ENCODE data around the gene PTGFRN.

The PTGFRN gene

DNA sequence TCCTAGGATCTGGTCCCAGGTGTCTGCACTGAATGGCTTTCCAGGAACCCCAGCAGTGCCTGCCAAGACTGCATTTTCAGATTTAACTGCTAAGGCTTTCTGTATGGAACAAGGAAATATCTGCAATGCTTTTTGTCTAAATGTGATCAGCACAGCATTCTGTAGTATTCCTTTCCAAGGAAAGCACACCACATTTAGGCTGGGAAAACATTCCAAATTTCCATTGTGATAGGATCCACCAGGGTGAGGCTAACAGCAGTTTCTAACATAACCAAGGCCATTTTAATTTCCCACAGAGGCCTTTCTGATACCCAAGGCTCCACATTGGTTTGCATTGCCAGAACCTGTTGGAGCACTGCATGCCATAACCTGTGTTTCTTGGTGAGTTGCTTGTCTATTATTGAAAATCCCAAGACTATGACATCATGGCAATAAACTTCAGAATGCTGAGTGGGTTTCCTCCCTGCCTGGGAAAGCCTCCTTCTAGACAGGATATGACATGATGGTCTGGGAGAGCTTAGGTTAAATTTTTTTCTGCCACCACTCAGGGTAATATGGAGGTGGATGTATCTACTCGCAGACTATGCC lies 23.3 kb upstream of the PTGFRN start:
- no peak overlapping the region for H3K4me3 ChIP-seq (ENCODE audit: insufficient read depth, low read depth, low read length, poor library complexity, severe bottlenecking)
- no peak for DNase-seq
- H3K9me3 ChIP-seq (ENCODE audit: control insufficient read depth, low read length): no peaks in the 10 kb centered on the region
- H3K4me1 ChIP-seq (ENCODE audit: control insufficient read depth, insufficient read depth, low read length, poor library complexity, severe bottlenecking): no peaks in the 10 kb centered on the region
- no peaks in the 10 kb centered on the region for H3K27me3 ChIP-seq (replicated peaks; ENCODE audit: control insufficient read depth, insufficient read depth, low read length, poor library complexity, severe bottlenecking)
- no peaks in the 10 kb centered on the region for H3K36me3 ChIP-seq (ENCODE audit: control insufficient read depth, insufficient read depth, low read length)
- no peak overlapping the region for H3K27ac ChIP-seq (ENCODE audit: insufficient read depth, low read length, poor library complexity, severe bottlenecking)

DNA sequence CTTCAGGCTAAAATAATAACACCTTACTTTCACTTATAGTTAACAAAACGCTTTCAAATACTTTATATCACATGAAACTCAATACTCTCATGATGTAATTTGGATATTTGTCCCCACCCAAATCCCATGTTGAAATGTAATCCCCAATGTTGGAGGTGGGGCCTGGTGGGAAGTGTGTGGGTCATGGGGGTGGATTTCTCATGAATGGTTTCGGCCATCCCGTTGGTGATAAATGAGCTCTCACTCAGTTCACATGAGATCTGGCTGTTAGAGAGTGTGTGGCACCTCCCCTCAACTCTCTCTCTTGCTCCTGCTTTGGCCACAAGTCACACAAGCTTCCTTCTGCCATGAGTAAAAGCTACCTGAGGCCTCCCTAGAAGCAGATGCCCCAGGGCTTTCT lies 22.5 kb upstream of the PTGFRN start:
- Histone ChIP-seq H3K4me1 (ENCODE audit: control insufficient read depth, insufficient read depth, low read length, poor library complexity, severe bottlenecking) (no peaks in the 10 kb centered on the region), H3K36me3 (ENCODE audit: control insufficient read depth, insufficient read depth, low read length) (no peaks in the 10 kb centered on the region), H3K9me3 (ENCODE audit: control insufficient read depth, low read length) (no peaks in the 10 kb centered on the region), H3K4me3 (ENCODE audit: insufficient read depth, low read depth, low read length, poor library complexity, severe bottlenecking) (no peak overlapping the region), H3K27me3 (replicated peaks; ENCODE audit: control insufficient read depth, insufficient read depth, low read length, poor library complexity, severe bottlenecking) (no peaks in the 10 kb centered on the region), H3K27ac (ENCODE audit: insufficient read depth, low read length, poor library complexity, severe bottlenecking) (no peak overlapping the region)
- DNase-seq: no peak

DNA sequence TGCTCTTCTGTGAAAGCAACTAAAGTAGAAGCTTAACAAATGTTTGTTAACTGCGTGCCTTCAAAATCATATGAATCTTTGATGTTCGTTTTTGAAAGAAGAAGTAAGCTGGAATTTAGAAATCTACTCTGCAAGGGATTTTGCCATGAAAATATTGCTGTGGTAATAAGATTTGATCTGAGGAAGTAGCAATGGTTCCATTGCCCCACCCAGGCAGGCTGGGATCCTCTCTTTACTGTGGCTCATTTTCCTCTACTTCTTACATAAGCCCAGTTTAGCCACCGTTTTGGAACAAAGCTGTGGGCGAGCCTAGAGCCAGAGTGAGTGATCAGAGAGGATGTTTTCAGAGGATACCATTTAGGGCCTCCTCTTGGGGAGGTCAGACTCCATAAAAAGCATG lies 20.3 kb upstream of the PTGFRN start:
- Histone ChIP-seq H3K4me1 (ENCODE audit: control insufficient read depth, insufficient read depth, low read length, poor library complexity, severe bottlenecking) (no peaks in the 10 kb centered on the region), H3K9me3 (ENCODE audit: control insufficient read depth, low read length) (no peaks in the 10 kb centered on the region), H3K27me3 (replicated peaks; ENCODE audit: control insufficient read depth, insufficient read depth, low read length, poor library complexity, severe bottlenecking) (no peaks in the 10 kb centered on the region), H3K4me3 (ENCODE audit: insufficient read depth, low read depth, low read length, poor library complexity, severe bottlenecking) (no peak overlapping the region), H3K36me3 (ENCODE audit: control insufficient read depth, insufficient read depth, low read length) (no peaks in the 10 kb centered on the region), H3K27ac (ENCODE audit: insufficient read depth, low read length, poor library complexity, severe bottlenecking) (no peak overlapping the region)
- no peak for DNase-seq

DNA sequence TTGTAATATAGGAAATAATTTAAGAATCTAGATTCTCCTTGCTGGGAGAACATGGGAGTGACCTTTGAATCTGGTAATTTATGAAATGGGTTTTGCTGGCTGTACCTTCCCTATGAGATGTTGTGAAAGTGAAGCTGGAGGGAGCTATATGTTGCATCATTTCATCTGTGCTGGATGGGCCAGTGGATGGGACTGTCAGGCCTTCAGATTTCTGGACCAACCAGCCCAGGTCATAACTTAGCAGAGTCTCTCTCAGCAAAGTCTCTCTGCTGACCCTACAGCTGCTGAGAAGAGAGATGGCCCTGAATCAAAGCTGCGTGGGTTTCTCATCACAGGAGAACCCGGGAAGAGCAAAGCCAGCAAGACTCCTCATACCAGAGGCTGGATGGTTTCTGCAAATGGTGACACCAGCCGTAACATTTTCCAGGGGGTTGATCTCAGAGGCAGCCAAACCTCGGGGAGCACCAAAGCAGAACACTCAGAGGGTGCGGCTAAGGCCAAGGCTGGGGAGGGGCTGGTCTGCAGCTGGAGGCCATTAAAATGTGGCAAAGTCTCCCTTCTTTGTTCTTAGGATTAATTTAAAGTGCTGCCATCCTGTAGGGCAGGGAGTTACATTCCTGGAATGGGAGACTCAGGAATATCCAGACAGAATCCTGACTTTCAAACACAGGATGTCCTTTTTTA lies 18.2 kb upstream of the PTGFRN start:
- Histone ChIP-seq H3K27ac (ENCODE audit: insufficient read depth, low read length, poor library complexity, severe bottlenecking) (no peak overlapping the region), H3K27me3 (replicated peaks; ENCODE audit: control insufficient read depth, insufficient read depth, low read length, poor library complexity, severe bottlenecking) (no peaks in the 10 kb centered on the region)
- no peak for DNase-seq

DNA sequence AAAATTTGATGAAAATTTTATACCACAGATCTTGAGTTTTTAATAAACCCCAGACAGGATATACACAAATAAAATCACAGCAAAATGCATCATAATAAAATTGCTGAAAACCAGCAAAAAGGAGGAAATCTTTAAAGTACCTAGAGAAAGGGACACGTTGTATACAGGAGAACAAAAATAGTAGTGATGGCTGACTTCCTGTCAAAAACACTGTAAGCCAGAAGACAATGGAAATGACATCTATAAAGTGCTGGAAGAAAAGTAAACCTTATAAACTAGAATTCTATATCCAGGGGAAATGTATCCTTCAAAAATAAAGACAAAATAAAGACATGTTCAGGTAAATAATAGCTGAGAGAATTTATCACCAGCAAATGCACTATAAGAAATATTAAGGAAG lies 14.6 kb upstream of the PTGFRN start:
- no peak for DNase-seq
- Histone ChIP-seq H3K27me3 (replicated peaks; ENCODE audit: control insufficient read depth, insufficient read depth, low read length, poor library complexity, severe bottlenecking) (no peaks in the 10 kb centered on the region), H3K9me3 (ENCODE audit: control insufficient read depth, low read length) (no peaks in the 10 kb centered on the region), H3K27ac (ENCODE audit: insufficient read depth, low read length, poor library complexity, severe bottlenecking) (no peak overlapping the region), H3K4me3 (ENCODE audit: insufficient read depth, low read depth, low read length, poor library complexity, severe bottlenecking) (no peak overlapping the region), H3K4me1 (ENCODE audit: control insufficient read depth, insufficient read depth, low read length, poor library complexity, severe bottlenecking) (no peaks in the 10 kb centered on the region), H3K36me3 (ENCODE audit: control insufficient read depth, insufficient read depth, low read length) (no peaks in the 10 kb centered on the region)

More for the DNA sequence above, 18.2 kb upstream of the PTGFRN start:
- Histone ChIP-seq H3K4me3 (ENCODE audit: insufficient read depth, low read depth, low read length, poor library complexity, severe bottlenecking) (no peak overlapping the region), H3K36me3 (ENCODE audit: control insufficient read depth, insufficient read depth, low read length) (no peaks in the 10 kb centered on the region), H3K4me1 (ENCODE audit: control insufficient read depth, insufficient read depth, low read length, poor library complexity, severe bottlenecking) (no peaks in the 10 kb centered on the region), H3K9me3 (ENCODE audit: control insufficient read depth, low read length) (no peaks in the 10 kb centered on the region)

DNA sequence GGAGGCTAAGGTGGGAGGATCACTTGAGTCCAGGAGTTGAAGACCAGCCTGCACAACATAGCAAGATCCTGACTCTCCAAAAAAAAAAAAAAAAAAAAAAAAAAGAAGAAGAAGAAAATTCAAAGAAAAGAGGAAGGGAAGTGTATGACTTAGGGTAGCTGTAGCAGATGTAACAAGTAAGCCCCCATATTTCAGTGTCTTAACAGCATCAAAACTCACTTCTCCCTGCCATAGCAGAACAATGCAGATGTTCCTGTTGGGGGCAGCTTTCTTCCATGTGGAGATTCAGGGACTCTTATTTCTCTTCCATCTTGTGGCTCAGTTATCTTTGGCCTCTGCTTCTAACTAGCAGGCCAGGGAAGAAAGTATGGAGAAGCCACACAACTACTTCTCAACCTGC lies 10.2 kb upstream of the PTGFRN start:
- Histone ChIP-seq H3K36me3 (ENCODE audit: control insufficient read depth, insufficient read depth, low read length) (no peaks in the 10 kb centered on the region), H3K4me3 (ENCODE audit: insufficient read depth, low read depth, low read length, poor library complexity, severe bottlenecking) (no peak overlapping the region), H3K9me3 (ENCODE audit: control insufficient read depth, low read length) (no peaks in the 10 kb centered on the region), H3K27ac (ENCODE audit: insufficient read depth, low read length, poor library complexity, severe bottlenecking) (no peak overlapping the region), H3K27me3 (replicated peaks; ENCODE audit: control insufficient read depth, insufficient read depth, low read length, poor library complexity, severe bottlenecking) (no peaks in the 10 kb centered on the region), H3K4me1 (ENCODE audit: control insufficient read depth, insufficient read depth, low read length, poor library complexity, severe bottlenecking) (no peaks in the 10 kb centered on the region)
- no peak for DNase-seq

DNA sequence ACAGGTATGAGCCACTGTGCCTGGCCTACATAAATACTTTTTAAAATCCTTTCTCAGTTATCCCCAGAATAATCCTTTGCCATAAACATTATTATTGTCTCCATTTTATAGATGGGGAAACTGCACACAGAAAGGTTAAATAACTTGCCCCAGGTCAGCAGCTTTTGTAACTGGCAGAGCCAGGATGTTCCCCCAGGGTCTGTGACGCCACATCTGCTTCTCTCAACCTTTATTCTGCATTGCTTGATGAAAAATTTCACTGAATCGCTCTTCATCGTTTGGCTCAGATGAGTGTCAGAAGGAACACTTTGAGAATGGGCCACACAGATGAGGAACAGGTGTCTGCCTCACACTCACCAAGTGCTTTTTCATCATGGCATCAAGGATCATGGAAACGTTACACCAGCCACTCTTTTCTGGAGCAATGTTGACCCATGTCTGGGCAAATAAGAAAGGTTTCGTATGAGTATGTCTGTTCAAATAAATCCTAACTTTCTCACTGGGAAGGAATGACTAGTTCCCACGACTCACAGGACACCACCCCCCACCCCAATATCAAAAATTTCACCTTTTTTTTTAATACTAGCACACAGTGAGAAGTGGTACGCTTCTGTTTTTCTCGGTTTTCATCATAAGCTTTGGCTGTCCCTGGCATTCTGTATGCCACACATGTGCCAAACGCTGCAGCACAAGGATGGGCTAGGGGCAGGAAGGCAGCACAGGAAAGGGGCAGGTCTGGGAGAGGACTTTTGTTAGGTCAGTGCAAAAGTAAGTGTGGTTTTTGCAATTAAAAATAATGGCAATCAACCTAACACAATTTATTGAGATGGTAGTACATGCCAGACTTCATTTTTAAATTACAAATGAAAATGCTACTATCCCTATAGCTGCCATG lies 9.0 kb upstream of the PTGFRN start:
- Histone ChIP-seq H3K36me3 (ENCODE audit: control insufficient read depth, insufficient read depth, low read length) (no peaks in the 10 kb centered on the region), H3K27me3 (replicated peaks; ENCODE audit: control insufficient read depth, insufficient read depth, low read length, poor library complexity, severe bottlenecking) (no peaks in the 10 kb centered on the region), H3K4me1 (ENCODE audit: control insufficient read depth, insufficient read depth, low read length, poor library complexity, severe bottlenecking) (no peaks in the 10 kb centered on the region), H3K27ac (ENCODE audit: insufficient read depth, low read length, poor library complexity, severe bottlenecking) (no peak overlapping the region), H3K4me3 (ENCODE audit: insufficient read depth, low read depth, low read length, poor library complexity, severe bottlenecking) (no peak overlapping the region), H3K9me3 (ENCODE audit: control insufficient read depth, low read length) (no peaks in the 10 kb centered on the region)
- no peak for DNase-seq

DNA sequence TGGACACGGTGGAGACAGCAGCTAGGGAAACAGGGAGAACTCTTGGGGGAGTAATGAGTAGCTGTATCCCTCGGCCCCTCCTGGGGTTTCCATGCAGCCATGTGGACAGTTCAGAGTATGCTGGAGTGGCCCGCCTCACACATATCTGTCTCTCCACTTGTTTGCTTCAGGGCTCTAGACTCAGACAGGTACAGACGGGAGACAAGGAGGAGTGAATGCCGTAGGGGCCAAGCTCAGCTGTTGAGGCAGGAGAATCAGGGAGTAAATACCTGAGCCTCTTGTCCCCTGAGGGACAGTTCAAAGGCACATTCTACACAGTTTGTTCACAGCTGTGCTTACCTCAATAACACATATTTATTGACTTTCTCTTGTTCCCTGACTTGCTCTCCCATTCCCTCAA lies 7.7 kb upstream of the PTGFRN start:
- H3K4me3 ChIP-seq (ENCODE audit: insufficient read depth, low read depth, low read length, poor library complexity, severe bottlenecking): no peak overlapping the region
- no peaks in the 10 kb centered on the region for H3K27me3 ChIP-seq (replicated peaks; ENCODE audit: control insufficient read depth, insufficient read depth, low read length, poor library complexity, severe bottlenecking)
- DNase-seq: no peak
- H3K27ac ChIP-seq (ENCODE audit: insufficient read depth, low read length, poor library complexity, severe bottlenecking): no peak overlapping the region
- H3K36me3 ChIP-seq (ENCODE audit: control insufficient read depth, insufficient read depth, low read length): no peaks in the 10 kb centered on the region
- H3K9me3 ChIP-seq (ENCODE audit: control insufficient read depth, low read length): no peaks in the 10 kb centered on the region
- H3K4me1 ChIP-seq (ENCODE audit: control insufficient read depth, insufficient read depth, low read length, poor library complexity, severe bottlenecking): no peaks in the 10 kb centered on the region

DNA sequence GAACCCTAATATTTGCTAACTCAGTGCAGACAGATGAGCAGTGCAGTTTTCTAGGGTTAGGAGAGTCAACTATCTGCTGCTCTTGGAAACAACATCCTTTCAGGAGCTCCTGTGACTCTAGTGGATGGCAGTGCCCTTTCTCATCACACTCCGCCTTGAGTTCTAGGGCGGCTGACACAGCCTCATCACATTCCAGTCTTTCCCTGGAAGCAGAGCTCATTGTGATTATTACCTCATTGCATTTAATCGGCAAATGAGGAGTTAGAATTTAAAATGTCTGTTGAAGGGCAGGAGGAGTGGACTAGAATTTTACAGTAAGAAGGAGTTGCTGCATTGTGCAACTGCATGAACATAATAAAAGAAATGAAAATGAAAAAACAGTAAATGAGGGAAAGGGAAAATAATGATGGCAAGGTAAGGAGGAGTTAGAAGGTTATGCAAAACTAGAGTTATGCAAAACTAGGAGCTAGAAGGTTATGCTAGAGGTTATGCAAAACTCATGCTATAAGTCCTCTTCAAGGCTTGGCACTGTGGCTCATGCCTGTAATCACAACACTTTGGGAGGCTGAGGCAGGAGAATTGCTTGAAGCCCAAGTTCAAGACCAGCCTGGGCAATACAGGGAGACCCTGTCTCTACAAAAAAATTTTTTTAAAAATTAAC lies 6.9 kb upstream of the PTGFRN start:
- DNase-seq: no peak

More for the DNA sequence above, 6.9 kb upstream of the PTGFRN start:
- Histone ChIP-seq H3K36me3 (ENCODE audit: control insufficient read depth, insufficient read depth, low read length) (no peaks in the 10 kb centered on the region), H3K4me1 (ENCODE audit: control insufficient read depth, insufficient read depth, low read length, poor library complexity, severe bottlenecking) (no peaks in the 10 kb centered on the region), H3K27me3 (replicated peaks; ENCODE audit: control insufficient read depth, insufficient read depth, low read length, poor library complexity, severe bottlenecking) (no peaks in the 10 kb centered on the region), H3K27ac (ENCODE audit: insufficient read depth, low read length, poor library complexity, severe bottlenecking) (no peak overlapping the region), H3K4me3 (ENCODE audit: insufficient read depth, low read depth, low read length, poor library complexity, severe bottlenecking) (no peak overlapping the region), H3K9me3 (ENCODE audit: control insufficient read depth, low read length) (no peaks in the 10 kb centered on the region)
